Fibroblast of lung (primary cell): ENCODE measurements around the gene KIRREL2. TPM values are rescaled to one million over a fixed set of nuclear protein-coding genes. Genes with fewer than 3 reads are reported as not detected.
"Not testable (repeated sequence)": the region's sequence is repeated elsewhere in the genome, so short reads cannot be mapped to it uniquely, and the experiment has no call there.

Source experiments
- DNase-seq, 2 donors: peaks; one replicate each; pipeline versions ENCODE4 v3.0.0 to v3.0.0-alpha.2; 2010; ENCODE audit warnings: low read depth in 2 of 2
- H2AFZ ChIP-seq: 2 replicates; pipeline ENCODE4 v1.5.1; 2012; ENCODE audit warnings: low read length, control low read depth, inconsistent platforms
- H3K27ac ChIP-seq: 2 replicates; pipeline ENCODE4 v1.5.1; 2011; ENCODE audit warnings: low read length, control low read depth; ENCODE audit not compliant: insufficient read depth
- H3K27me3 ChIP-seq: 2 replicates; pipeline ENCODE4 v1.5.1; 2011; ENCODE audit warnings: mild to moderate bottlenecking, low read length; ENCODE audit not compliant: control insufficient read depth, insufficient read depth
- H3K36me3 ChIP-seq: 2 replicates; pipeline ENCODE4 v1.5.1; 2011; ENCODE audit warnings: low read length; ENCODE audit not compliant: control insufficient read depth, insufficient read depth
- H3K4me1 ChIP-seq: 2 replicates; pipeline ENCODE4 v1.5.1; 2011; ENCODE audit warnings: low read length; ENCODE audit not compliant: control insufficient read depth, insufficient read depth; ENCODE audit errors: extremely low read depth
- H3K4me2 ChIP-seq: 2 replicates; pipeline ENCODE4 v1.5.1; 2011; ENCODE audit warnings: low read length, control low read depth; ENCODE audit not compliant: insufficient read depth; ENCODE audit errors: extremely low read depth
- H3K4me3 ChIP-seq, 4 experiments: fragments of 200-600 bp in 1 of 4; sonication (generic) in 1 of 4; replicated peaks in 1 of 4; 2 replicates each; pipeline ENCODE4 v1.5.1; 2011 to 2016; ENCODE audit warnings: low read length in 4 of 4, low read depth in 3 of 4, mild to moderate bottlenecking in 3 of 4, control low read depth in 2 of 4, inconsistent platforms in 1 of 4, mixed read lengths in 1 of 4; ENCODE audit not compliant: insufficient read depth in 1 of 4; ENCODE audit errors: control extremely low read depth in 1 of 4
- H3K79me2 ChIP-seq: 2 replicates; pipeline ENCODE4 v1.5.1; 2012; ENCODE audit warnings: mild to moderate bottlenecking, low read length, inconsistent platforms; ENCODE audit not compliant: control insufficient read depth, insufficient read depth
- H3K9ac ChIP-seq: 2 replicates; pipeline ENCODE4 v1.5.1; 2011; ENCODE audit warnings: mild to moderate bottlenecking, low read length, control low read depth; ENCODE audit not compliant: insufficient read depth
- H3K9me3 ChIP-seq: 2 replicates; pipeline ENCODE4 v1.5.1; 2012; ENCODE audit warnings: low read depth, low read length; ENCODE audit not compliant: control insufficient read depth, insufficient read depth
- H4K20me1 ChIP-seq: 2 replicates; pipeline ENCODE4 v1.5.1; 2011; ENCODE audit warnings: low read length; ENCODE audit not compliant: control insufficient read depth, insufficient read depth; ENCODE audit errors: extremely low read depth
- CTCF ChIP-seq, 2 donors: IDR thresholded peaks in 1 of 2; conservative IDR thresholded peaks in 1 of 2; 1 replicate in 1 of 2; 2 replicates in 1 of 2; pipeline ENCODE4 v1.5.1; 2011 to 2012; ENCODE audit warnings: low read length in 2 of 2, control low read depth in 1 of 2, inconsistent platforms in 1 of 2, low read depth in 1 of 2, mild to moderate bottlenecking in 1 of 2
- EZH2 ChIP-seq: IDR thresholded peaks from 2 replicates; pipeline ENCODE4 v1.5.1; 2012; ENCODE audit warnings: low read length, control low read depth, mild to moderate bottlenecking; ENCODE audit errors: missing control alignments
- polyA plus RNA-seq, 2 donors: library from polyadenylated mRNA; depleted of rRNA in 1 of 2; stranded (reverse) in 1 of 2; unstranded in 1 of 2; fragments of >200 nt; gene quantifications; 2 replicates each; pipeline ENCODE4 v1.2.1, GENCODE V29; 2011 to 2012; ENCODE audit warnings: missing spikeins in 1 of 2
- total RNA-seq: library from RNA; depleted of rRNA; stranded (reverse); fragments of >200 nt; gene quantifications from 2 replicates; pipeline ENCODE4 v1.2.1, GENCODE V29; 2014

KIRREL2 gene
- total and polyA plus RNA-seq, 2 donors (not counting 1 experiment from before 2014, with no cell fraction given), result under 0.01 TPM; not detected in 1

GRCh38 chr19:35889370-35890112 is 32.8 kb downstream of the KIRREL2 start:
- no peak overlapping the region for H3K4me3 ChIP-seq
- H3K27ac ChIP-seq, result no peak overlapping the region
- no peaks in the 10 kb centered on the region for H3K79me2 ChIP-seq
- H3K9me3 ChIP-seq, result no peaks in the 10 kb centered on the region
- no peak overlapping the region for H2AFZ ChIP-seq
- H3K27me3 ChIP-seq, result no peaks in the 10 kb centered on the region
- no peak for DNase-seq
- no peaks in the 10 kb centered on the region for H4K20me1 ChIP-seq
- no peak for TF ChIP-seq EZH2
- TF ChIP-seq CTCF (conservative IDR thresholded peaks at IDR 0.05 in 1 of 2, IDR thresholded peaks at IDR 0.05 in 1 of 2; ENCODE audit: low read depth in 1 of 2, low read length in 2 of 2), result no peak
- no peak overlapping the region for H3K4me2 ChIP-seq
- H3K4me1 ChIP-seq, result no peaks in the 10 kb centered on the region
- H3K9ac ChIP-seq, result no peak overlapping the region
- peaks cover 11% of the 10 kb centered on the region for H3K36me3 ChIP-seq

GRCh38 chr19:35890113-35890650 is 33.5 kb downstream of the KIRREL2 start:
- Histone ChIP-seq H3K27ac (no peak overlapping the region), H3K9me3 (no peaks in the 10 kb centered on the region), H3K4me3 (no peak overlapping the region), H4K20me1 (no peaks in the 10 kb centered on the region), H3K79me2 (no peaks in the 10 kb centered on the region), H2AFZ (no peak overlapping the region), H3K9ac (no peak overlapping the region), H3K4me1 (no peaks in the 10 kb centered on the region), H3K36me3 (peaks cover 11% of the 10 kb centered on the region), H3K27me3 (no peaks in the 10 kb centered on the region), H3K4me2 (no peak overlapping the region)
- DNase-seq, result no peak
- TF ChIP-seq EZH2, result no peak
- no peak for TF ChIP-seq CTCF (conservative IDR thresholded peaks at IDR 0.05 in 1 of 2, IDR thresholded peaks at IDR 0.05 in 1 of 2; ENCODE audit: low read depth in 1 of 2, low read length in 2 of 2)

GRCh38 chr19:35891819-35892218 is 35.1 kb downstream of the KIRREL2 start:
- H2AFZ ChIP-seq, H3K79me2 ChIP-seq, DNase-seq, H3K4me3 ChIP-seq, H3K9ac ChIP-seq, H4K20me1 ChIP-seq, H3K4me1 ChIP-seq, H3K27ac ChIP-seq, H3K9me3 ChIP-seq, H3K27me3 ChIP-seq, H3K4me2 ChIP-seq: not testable (repeated sequence)
- peaks cover 18% of the 10 kb centered on the region for H3K36me3 ChIP-seq
